OCI-LY1 (cell line): ENCODE measurements around the gene WDR55.

Source experiments
- CTCF ChIP-seq: fragments of 200-600 bp; sonication (generic), shearing (Covaris generic); IDR thresholded peaks from 2 replicates; pipeline ENCODE4 v1.5.1; 2017; ENCODE audit warnings: mild to moderate bottlenecking, antibody characterized with exemption, low read length, moderate library complexity, mixed read lengths
- EZH2 ChIP-seq: fragments of 200-600 bp; sonication (generic), shearing (Covaris generic); IDR thresholded peaks from 2 replicates; pipeline ENCODE4 v1.8.0; 2017; ENCODE audit warnings: borderline replicate concordance, mixed run types, mild to moderate bottlenecking, antibody characterized with exemption, low read length, moderate library complexity, mixed read lengths

- TF ChIP-seq CTCF, result no peak
- no peak for TF ChIP-seq EZH2
Observed at GRCh38 chr5:140632366-140633020, 32.2 kb upstream of the WDR55 start.
